IMR-90 (cell line): ENCODE results near the gene PRKRIP1. TPM values are rescaled to one million over a fixed set of nuclear protein-coding genes. Genes with fewer than 3 reads are reported as not detected.

ENCODE experiments used
- ATAC-seq: fragments of 200-7000 bp; cut with Tn5 transposase; 2 replicates; pipeline ENCODE4 v1.9.1; 2020; ENCODE audit warnings: low read depth, mild to moderate bottlenecking, moderate library complexity
- BruUV-seq: library from RNA; stranded (reverse); fragments of 400-500 nt; replicated peaks from 2 replicates; lab custom pipeline; 2021; lab: Mats Ljungman, UMichigan
- CTCF ChIA-PET: fragments of 300-600 bp; formaldehyde crosslinking; extraction: SDS; loops from one replicate; lab custom pipeline; 2021; ENCODE audit warnings: antibody characterized with exemption; lab: Yijun Ruan, JAX
- POLR2A ChIA-PET: fragments of 300-600 bp; sonication (Branson Sonifier 250); formaldehyde crosslinking; loops from one replicate; lab custom pipeline; 2022; ENCODE audit warnings: antibody characterized with exemption; ENCODE audit not compliant: unreplicated experiment; lab: Charles Lee
- DNase-seq: peaks from one replicate; pipeline ENCODE4 v3.0.0; 2013
- H2AFZ ChIP-seq: replicated peaks from 2 replicates; pipeline ENCODE3; 2013; ENCODE audit warnings: low read length, mild to moderate bottlenecking; ENCODE audit not compliant: poor library complexity
- H2AK5ac ChIP-seq: 2 replicates; pipeline ENCODE4 v1.6.1; 2013; ENCODE audit warnings: low read depth, low read length, inconsistent platforms
- H2AK9ac ChIP-seq: replicated peaks from 2 replicates; pipeline ENCODE3; 2013; ENCODE audit warnings: mild to moderate bottlenecking, low read depth, low read length, moderate library complexity; ENCODE audit not compliant: poor library complexity
- H2BK120ac ChIP-seq: 2 replicates; pipeline ENCODE4 v1.6.1; 2013; ENCODE audit warnings: low read depth, low read length, inconsistent platforms
- H2BK15ac ChIP-seq: 3 replicates; pipeline ENCODE4 v1.6.1; 2013; ENCODE audit warnings: low read depth, low read length, inconsistent platforms
- H2BK20ac ChIP-seq: 2 replicates; pipeline ENCODE4 v1.6.1; 2013; ENCODE audit warnings: low read depth, mild to moderate bottlenecking, inconsistent platforms, low read length, moderate library complexity
- H2BK5ac ChIP-seq: 2 replicates; pipeline ENCODE4 v1.6.1; 2013; ENCODE audit warnings: mild to moderate bottlenecking, low read depth, low read length, inconsistent platforms; ENCODE audit not compliant: poor library complexity, severe bottlenecking
- H3K14ac ChIP-seq: replicated peaks from 2 replicates; pipeline ENCODE4 v1.6.1; 2013; ENCODE audit warnings: low read depth, low read length, inconsistent platforms
- H3K18ac ChIP-seq: 2 replicates; pipeline ENCODE4 v1.6.1; 2013; ENCODE audit warnings: low read depth, low read length, control low read depth
- H3K23ac ChIP-seq: 2 replicates; pipeline ENCODE4 v1.6.1; 2013; ENCODE audit warnings: low read depth, low read length, inconsistent platforms
- H3K27ac ChIP-seq: 2 replicates; pipeline ENCODE4 v1.5.1; 2013; ENCODE audit warnings: mild to moderate bottlenecking, control low read depth, low read length; ENCODE audit not compliant: insufficient read depth
- H3K27me3 ChIP-seq: 2 replicates; pipeline ENCODE4 v1.6.1; 2013; ENCODE audit warnings: low read length; ENCODE audit not compliant: control insufficient read depth, insufficient read depth
- H3K36me3 ChIP-seq: 2 replicates; pipeline ENCODE4 v1.6.1; 2013; ENCODE audit warnings: low read length, mixed read lengths; ENCODE audit not compliant: control insufficient read depth, insufficient read depth
- H3K4ac ChIP-seq: 2 replicates; pipeline ENCODE4 v1.6.1; 2013; ENCODE audit warnings: low read depth, low read length, inconsistent platforms
- H3K4me1 ChIP-seq: 2 replicates; pipeline ENCODE4 v1.6.1; 2013; ENCODE audit warnings: low read length, mixed read lengths; ENCODE audit not compliant: control insufficient read depth, insufficient read depth
- H3K4me2 ChIP-seq: 2 replicates; pipeline ENCODE4 v1.6.1; 2013; ENCODE audit warnings: low read depth, mild to moderate bottlenecking, control low read depth, low read length, moderate library complexity
- H3K4me3 ChIP-seq: 2 replicates; pipeline ENCODE4 v1.5.1; 2013; ENCODE audit warnings: low read depth, mild to moderate bottlenecking, control low read depth, low read length, moderate library complexity; ENCODE audit not compliant: insufficient read depth
- H3K56ac ChIP-seq: 2 replicates; pipeline ENCODE4 v1.6.1; 2013; ENCODE audit warnings: low read length, inconsistent platforms; ENCODE audit not compliant: insufficient read depth; ENCODE audit errors: extremely low read depth
- H3K79me1 ChIP-seq, 2 experiments: 2 replicates each; pipeline ENCODE4 v1.6.1; 2013; ENCODE audit warnings: low read length in 2 of 2, inconsistent platforms in 1 of 2, low read depth in 1 of 2
- H3K9ac ChIP-seq: 2 replicates; pipeline ENCODE4 v1.6.1; 2013; ENCODE audit warnings: low read depth, low read length, control low read depth
- H3K9me1 ChIP-seq: 2 replicates; pipeline ENCODE4 v1.6.1; 2013; ENCODE audit warnings: low read length, inconsistent platforms; ENCODE audit not compliant: insufficient read depth
- H3K9me3 ChIP-seq: 2 replicates; pipeline ENCODE4 v1.6.1; 2013; ENCODE audit warnings: low read length; ENCODE audit not compliant: control insufficient read depth, insufficient read depth
- H4K20me1 ChIP-seq: 2 replicates; pipeline ENCODE4 v1.6.1; 2013; ENCODE audit warnings: low read length, inconsistent platforms; ENCODE audit not compliant: insufficient read depth
- H4K5ac ChIP-seq: 2 replicates; pipeline ENCODE4 v1.6.1; 2013; ENCODE audit warnings: mild to moderate bottlenecking, low read depth, low read length, control low read depth
- H4K8ac ChIP-seq, 2 experiments: 2 replicates each; pipeline ENCODE4 v1.6.1; 2013; ENCODE audit warnings: low read depth in 2 of 2, low read length in 2 of 2, control low read depth in 1 of 2, inconsistent platforms in 1 of 2
- H4K91ac ChIP-seq: 2 replicates; pipeline ENCODE4 v1.6.1; 2013; ENCODE audit warnings: low read depth, low read length, inconsistent platforms; ENCODE audit not compliant: insufficient read depth
- CEBPB ChIP-seq: IDR thresholded peaks from 2 replicates; pipeline ENCODE4 v1.6.1; 2012; ENCODE audit warnings: low read depth, low read length, improper control_type of control experiment
- CHD1 ChIP-seq: IDR thresholded peaks from 2 replicates; pipeline ENCODE4 v1.6.1; 2012; ENCODE audit warnings: low read depth, low read length, improper control_type of control experiment
- FOS ChIP-seq: fragments of 150-350 bp; IDR thresholded peaks from 2 replicates; pipeline ENCODE4 v1.6.1; 2016; ENCODE audit warnings: low read depth, low read length
- MAZ ChIP-seq: IDR thresholded peaks from 2 replicates; pipeline ENCODE4 v1.6.1; 2012; ENCODE audit warnings: low read depth, mild to moderate bottlenecking, low read length, improper control_type of control experiment, moderate library complexity, borderline replicate concordance
- MXI1 ChIP-seq: IDR thresholded peaks from 2 replicates; pipeline ENCODE4 v1.6.1; 2012; ENCODE audit warnings: low read depth, mild to moderate bottlenecking, low read length, moderate library complexity, borderline replicate concordance
- RAD21 ChIP-seq: IDR thresholded peaks from 2 replicates; pipeline ENCODE4 v1.6.1; 2012; ENCODE audit warnings: low read length, improper control_type of control experiment
- RCOR1 ChIP-seq: IDR thresholded peaks from 2 replicates; pipeline ENCODE4 v1.6.1; 2012; ENCODE audit warnings: mild to moderate bottlenecking, low read length, improper control_type of control experiment; ENCODE audit not compliant: insufficient replicate concordance
- RFX5 ChIP-seq: IDR thresholded peaks from 2 replicates; pipeline ENCODE4 v1.8.0; 2012; ENCODE audit warnings: low read depth, mild to moderate bottlenecking, low read length, moderate library complexity
- SMC3 ChIP-seq: fragments of 150-350 bp; IDR thresholded peaks from 2 replicates; pipeline ENCODE4 v1.6.1; 2016; ENCODE audit warnings: low read depth, mild to moderate bottlenecking, antibody characterized with exemption, low read length, moderate library complexity
- WGBS, 2 experiments: methylation state at CpG; one replicate each; pipeline versions ENCODE4 v1.1.5 to v1.1.7; 2013; ENCODE audit warnings: missing lambda C conversion rate in 2 of 2; ENCODE audit not compliant: insufficient read length in 1 of 2; ENCODE audit errors: extremely low coverage in 2 of 2; 5-methylcytosine and 5-hydroxymethylcytosine counted together
- dilution Hi-C: fragments of 300-500 bp; cut with HindIII; formaldehyde crosslinking; loops from one replicate; pipeline ENCODE4 v1.14.3; 2018; ENCODE audit warnings: low sequenced_read_pairs; ENCODE audit not compliant: unreplicated experiment
- in situ Hi-C: fragments of 300-500 bp; cut with MboI; formaldehyde crosslinking; loops from 3 replicates; pipeline ENCODE4 v1.14.3; 2019; ENCODE audit warnings: low sequenced_read_pairs, inconsistent platforms, mixed read lengths
- intact Hi-C: fragments of 100-400 bp; cut with micrococcal nuclease; formaldehyde crosslinking; loops from 2 replicates; pipeline ENCODE4 v1.10.0; 2022
- polyA plus RNA-seq, 3 experiments: library from polyadenylated mRNA; depleted of rRNA; stranded (reverse); fragments of >200 nt; gene quantifications; 2 replicates each; pipeline ENCODE4 v1.2.3, GENCODE V29; 2012; ENCODE audit warnings: low replicate concordance in 1 of 3
- total RNA-seq: library from RNA; depleted of rRNA; stranded (reverse); fragments of >200 nt; gene quantifications from 2 replicates; pipeline ENCODE4 v1.2.3, GENCODE V29; 2012
- TF ChIP-seq, protein P1 (sequence below): fragments of 150-350 bp; IDR thresholded peaks from 2 replicates; pipeline ENCODE4 v1.6.1; 2017; ENCODE audit warnings: mild to moderate bottlenecking, antibody characterized with exemption, low read length, low read depth
- TF ChIP-seq, protein P2 (sequence below): fragments of 150-350 bp; IDR thresholded peaks from 2 replicates; pipeline ENCODE4 v1.6.1; 2016; ENCODE audit warnings: low read depth, mild to moderate bottlenecking, low read length, moderate library complexity, borderline replicate concordance
- TF ChIP-seq, protein P3 (sequence below): conservative IDR thresholded peaks from 2 replicates; pipeline ENCODE4 v1.5.1; 2012; ENCODE audit warnings: mild to moderate bottlenecking, low read depth, low read length, improper control_type of control experiment

PRKRIP1 gene
- total and polyA plus RNA-seq, 2 of the 4 experiments (the other 2 are of a cell fraction), result 6.5 to 21.6 TPM

DNA sequence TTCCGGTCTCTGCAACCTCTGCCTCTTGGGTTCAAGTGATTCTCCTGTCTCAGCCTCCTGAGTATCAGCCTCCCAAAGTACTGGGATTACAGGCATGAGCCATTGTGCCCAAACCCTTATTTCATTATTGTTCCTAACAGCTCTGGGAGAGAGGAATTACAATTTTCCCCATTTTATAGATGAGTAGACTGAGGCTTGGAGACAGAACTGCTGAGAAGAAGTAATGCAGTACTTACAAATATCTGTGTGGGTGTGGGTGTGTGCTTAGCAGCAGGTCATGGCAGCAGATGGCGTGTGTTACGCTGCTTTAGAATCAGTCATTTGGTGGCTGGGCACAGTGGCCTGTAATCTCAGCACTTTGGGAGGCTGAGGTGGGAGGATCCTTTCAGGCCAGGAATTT, 7.4 kb downstream of the PRKRIP1 start:
- H2AK9ac ChIP-seq, result no peak overlapping the region
- no peak overlapping the region for H3K4me2 ChIP-seq
- no peak overlapping the region for H3K4me3 ChIP-seq
- H2BK5ac ChIP-seq, result no peak overlapping the region
- TF ChIP-seq CHD1 (no peak), RAD21 (no peak), CEBPB (no peak), FOS (no peak), MAZ (no peak), MXI1 (no peak), RFX5 (no peak), RCOR1 (no peak), SMC3 (no peak)
- TF ChIP-seq, protein P1, sequence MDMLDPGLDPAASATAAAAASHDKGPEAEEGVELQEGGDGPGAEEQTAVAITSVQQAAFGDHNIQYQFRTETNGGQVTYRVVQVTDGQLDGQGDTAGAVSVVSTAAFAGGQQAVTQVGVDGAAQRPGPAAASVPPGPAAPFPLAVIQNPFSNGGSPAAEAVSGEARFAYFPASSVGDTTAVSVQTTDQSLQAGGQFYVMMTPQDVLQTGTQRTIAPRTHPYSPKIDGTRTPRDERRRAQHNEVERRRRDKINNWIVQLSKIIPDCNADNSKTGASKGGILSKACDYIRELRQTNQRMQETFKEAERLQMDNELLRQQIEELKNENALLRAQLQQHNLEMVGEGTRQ, result no peak
- TF ChIP-seq, protein P2, sequence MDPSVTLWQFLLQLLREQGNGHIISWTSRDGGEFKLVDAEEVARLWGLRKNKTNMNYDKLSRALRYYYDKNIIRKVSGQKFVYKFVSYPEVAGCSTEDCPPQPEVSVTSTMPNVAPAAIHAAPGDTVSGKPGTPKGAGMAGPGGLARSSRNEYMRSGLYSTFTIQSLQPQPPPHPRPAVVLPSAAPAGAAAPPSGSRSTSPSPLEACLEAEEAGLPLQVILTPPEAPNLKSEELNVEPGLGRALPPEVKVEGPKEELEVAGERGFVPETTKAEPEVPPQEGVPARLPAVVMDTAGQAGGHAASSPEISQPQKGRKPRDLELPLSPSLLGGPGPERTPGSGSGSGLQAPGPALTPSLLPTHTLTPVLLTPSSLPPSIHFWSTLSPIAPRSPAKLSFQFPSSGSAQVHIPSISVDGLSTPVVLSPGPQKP, result no peak
- TF ChIP-seq, protein P3, sequence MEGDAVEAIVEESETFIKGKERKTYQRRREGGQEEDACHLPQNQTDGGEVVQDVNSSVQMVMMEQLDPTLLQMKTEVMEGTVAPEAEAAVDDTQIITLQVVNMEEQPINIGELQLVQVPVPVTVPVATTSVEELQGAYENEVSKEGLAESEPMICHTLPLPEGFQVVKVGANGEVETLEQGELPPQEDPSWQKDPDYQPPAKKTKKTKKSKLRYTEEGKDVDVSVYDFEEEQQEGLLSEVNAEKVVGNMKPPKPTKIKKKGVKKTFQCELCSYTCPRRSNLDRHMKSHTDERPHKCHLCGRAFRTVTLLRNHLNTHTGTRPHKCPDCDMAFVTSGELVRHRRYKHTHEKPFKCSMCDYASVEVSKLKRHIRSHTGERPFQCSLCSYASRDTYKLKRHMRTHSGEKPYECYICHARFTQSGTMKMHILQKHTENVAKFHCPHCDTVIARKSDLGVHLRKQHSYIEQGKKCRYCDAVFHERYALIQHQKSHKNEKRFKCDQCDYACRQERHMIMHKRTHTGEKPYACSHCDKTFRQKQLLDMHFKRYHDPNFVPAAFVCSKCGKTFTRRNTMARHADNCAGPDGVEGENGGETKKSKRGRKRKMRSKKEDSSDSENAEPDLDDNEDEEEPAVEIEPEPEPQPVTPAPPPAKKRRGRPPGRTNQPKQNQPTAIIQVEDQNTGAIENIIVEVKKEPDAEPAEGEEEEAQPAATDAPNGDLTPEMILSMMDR, result no peak
- no peak overlapping the region for H2BK15ac ChIP-seq
- no peaks in the 10 kb centered on the region for H4K20me1 ChIP-seq
- H3K79me1 ChIP-seq, result peaks cover 19 to 25% of the 10 kb centered on the region in 2 experiments
- no peak overlapping the region for H3K18ac ChIP-seq
- CTCF ChIA-PET, result interaction anchor here (1.4 kb wide), 1 partner anchor 9 kb away, joined by 5 read pairs; no protein-coding TSS in a partner anchor
- ATAC-seq (no peak), DNase-seq (no peak)
- dilution Hi-C loops, result no loop called here
- no peak overlapping the region for H3K9ac ChIP-seq
- H2BK120ac ChIP-seq, result no peak overlapping the region
- no peak overlapping the region for H3K27ac ChIP-seq
- H2BK20ac ChIP-seq, result no peak overlapping the region
- 100% methylated on average over 2 of the region's 3 CpGs; no CpG with 5 or more reads in 1 of the 2 experiments for WGBS, 2 experiments
- H4K5ac ChIP-seq, result no peak overlapping the region
- no TSS peak for BruUV-seq
- H4K91ac ChIP-seq, result no peak overlapping the region
- no peak overlapping the region for H3K56ac ChIP-seq
- intact Hi-C loops, result no loop called here
- no peak overlapping the region for H2AK5ac ChIP-seq
- H3K27me3 ChIP-seq, result no peaks in the 10 kb centered on the region
- POLR2A ChIA-PET, result no interaction called here
- no peak overlapping the region for H3K14ac ChIP-seq
- in situ Hi-C loops, result no loop called here
- peaks cover 60% of the 10 kb centered on the region for H3K36me3 ChIP-seq
- H4K8ac ChIP-seq, result no peak overlapping the region
- H3K9me3 ChIP-seq, result no peaks in the 10 kb centered on the region
- no peak overlapping the region for H3K23ac ChIP-seq
- H2AFZ ChIP-seq, result no peak overlapping the region
- H3K4ac ChIP-seq, result no peak overlapping the region
- H3K9me1 ChIP-seq, result no peaks in the 10 kb centered on the region
- no peaks in the 10 kb centered on the region for H3K4me1 ChIP-seq
